ENCODE data around the gene OR6C2. TPM values are rescaled to one million over a fixed set of nuclear protein-coding genes. Genes with fewer than 3 reads are reported as not detected.
"Not testable (repeated sequence)": the region's sequence is repeated elsewhere in the genome, so short reads cannot be mapped to it uniquely, and the experiment has no call there.

Gene OR6C2
- total and polyA plus RNA-seq, 2 donors, result not detected

DNA sequence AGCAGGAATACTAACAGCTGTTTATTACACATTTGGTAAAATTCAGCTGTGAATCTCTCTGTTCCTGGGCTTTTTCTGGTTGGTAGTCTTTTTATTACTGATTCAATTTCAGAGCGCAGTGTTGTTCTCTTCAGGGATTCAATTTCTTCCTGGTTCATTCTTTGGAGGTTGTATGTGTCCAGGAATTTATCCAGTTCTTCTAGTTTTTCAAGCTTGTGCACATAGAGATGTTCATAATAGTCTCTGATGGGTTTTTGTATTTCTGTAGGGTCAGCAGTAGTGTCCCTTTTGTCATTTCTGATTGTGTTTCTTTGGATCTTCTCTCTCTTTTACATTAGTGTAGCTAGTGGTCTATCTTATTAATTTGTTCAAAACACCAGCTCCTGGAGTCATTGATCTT, 26.9 kb upstream of the OR6C2 start:
- Histone ChIP-seq H3K27ac (ENCODE audit: low read depth in 1 of 2, low read length in 1 of 2) (no peak overlapping the region), H3K9me3 (ENCODE audit: control insufficient read depth in 2 of 2, insufficient read depth in 1 of 2, low read length in 1 of 2) (no peaks in the 10 kb centered on the region), H3K4me1 (ENCODE audit: control insufficient read depth in 2 of 2, insufficient read depth in 2 of 2, low read length in 2 of 2) (no peaks in the 10 kb centered on the region), H3K27me3 (ENCODE audit: control insufficient read depth in 2 of 2, insufficient read depth in 1 of 2, low read length in 1 of 2) (peaks cover 0 to 6% of the 10 kb centered on the region in 2 donors), H3K4me3 (ENCODE audit: low read length in 2 of 2) (no peak overlapping the region), H3K36me3 (ENCODE audit: control insufficient read depth in 2 of 2, insufficient read depth in 2 of 2, low read length in 1 of 2) (no peaks in the 10 kb centered on the region)
- WGBS, result 96% methylated on average over 1 of the region's 1 CpG
- no peak for DNase-seq (ENCODE audit: low read depth in 6 of 9, low spot score in 9 of 9)

DNA sequence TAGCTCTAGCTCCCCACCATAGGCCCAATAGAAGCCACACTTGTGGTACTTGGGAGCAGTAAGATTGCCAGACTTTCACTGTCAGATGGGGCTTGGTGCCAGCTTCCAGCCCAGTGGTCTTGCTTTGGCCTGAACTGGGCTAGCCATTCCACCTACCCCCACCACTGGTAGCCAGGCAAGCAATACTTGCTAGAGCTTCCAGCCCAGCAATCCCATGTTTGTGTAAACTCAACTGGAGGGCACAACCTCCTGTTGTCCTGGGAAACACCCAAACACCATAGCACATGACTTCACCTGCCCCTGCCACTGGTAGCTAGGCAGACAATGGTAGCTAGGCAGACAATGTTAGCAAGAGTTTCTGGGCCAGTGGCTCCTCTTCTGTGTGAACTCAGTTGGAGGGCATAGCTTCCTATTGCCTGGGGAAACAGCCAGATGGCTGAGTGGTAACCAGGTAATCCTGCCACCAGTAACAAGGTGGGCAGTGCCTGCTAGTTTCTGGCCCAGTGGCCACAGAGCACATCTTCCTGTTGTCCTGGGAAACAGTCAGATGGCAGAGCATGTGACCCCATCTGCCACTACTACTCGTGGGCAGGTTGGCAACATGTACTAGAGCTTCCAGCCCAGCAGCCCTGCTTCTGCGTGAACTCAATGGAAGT, 23.4 kb upstream of the OR6C2 start:
- H3K9me3 ChIP-seq (ENCODE audit: control insufficient read depth in 2 of 2, insufficient read depth in 1 of 2, low read length in 1 of 2), result no peaks in the 10 kb centered on the region
- H3K36me3 ChIP-seq (ENCODE audit: control insufficient read depth in 2 of 2, insufficient read depth in 2 of 2, low read length in 1 of 2), result no peaks in the 10 kb centered on the region
- H3K27ac ChIP-seq (ENCODE audit: low read depth in 1 of 2, low read length in 1 of 2), result no peak overlapping the region
- H3K4me3 ChIP-seq (ENCODE audit: low read length in 2 of 2), result no peak overlapping the region
- H3K4me1 ChIP-seq (ENCODE audit: control insufficient read depth in 2 of 2, insufficient read depth in 2 of 2, low read length in 2 of 2), result no peaks in the 10 kb centered on the region
- DNase-seq (ENCODE audit: low read depth in 6 of 9, low spot score in 9 of 9), result no peak
- H3K27me3 ChIP-seq (ENCODE audit: control insufficient read depth in 2 of 2, insufficient read depth in 1 of 2, low read length in 1 of 2), result peaks cover 0 to 2% of the 10 kb centered on the region in 2 donors
- WGBS, result 88% methylated on average over 2 of the region's 2 CpGs

DNA sequence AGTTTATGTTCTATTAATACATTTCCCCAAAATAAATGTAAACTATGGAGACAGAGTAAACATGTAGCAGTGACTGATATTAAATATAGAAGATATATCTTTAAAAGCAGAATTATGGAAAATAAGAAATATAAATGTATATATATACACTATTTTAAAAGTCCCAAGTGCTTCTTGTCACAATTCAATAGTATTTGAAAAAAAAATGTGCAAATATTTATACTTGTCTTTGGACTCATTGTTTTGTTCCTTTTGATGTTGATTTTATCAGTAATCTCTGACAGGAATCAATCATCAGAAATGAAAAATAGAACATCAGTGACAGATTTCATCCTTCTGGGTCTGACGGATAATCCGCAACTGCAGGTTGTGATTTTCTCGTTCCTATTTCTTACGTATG, 17.9 kb upstream of the OR6C2 start, which contains the start of gene OR6C76:
OR6C76 (plus strand) TSS at position 301 of the 400 bp plus-strand sequence; CDS start at position 301, 0 bp downstream.
- no peaks in the 10 kb centered on the region for H3K27me3 ChIP-seq (ENCODE audit: control insufficient read depth in 2 of 2, insufficient read depth in 1 of 2, low read length in 1 of 2)
- DNase-seq (ENCODE audit: low read depth in 6 of 9, low spot score in 9 of 9), result no peak
- H3K4me1 ChIP-seq (ENCODE audit: control insufficient read depth in 2 of 2, insufficient read depth in 2 of 2, low read length in 2 of 2), result no peaks in the 10 kb centered on the region
- H3K36me3 ChIP-seq (ENCODE audit: control insufficient read depth in 2 of 2, insufficient read depth in 2 of 2, low read length in 1 of 2), result no peaks in the 10 kb centered on the region
- 97% methylated on average over 4 of the region's 4 CpGs for WGBS
- H3K4me3 ChIP-seq (ENCODE audit: low read length in 2 of 2), result no peak within 1 kb of the TSS
- H3K27ac ChIP-seq (ENCODE audit: low read depth in 1 of 2, low read length in 1 of 2), result no peak within 1 kb of the TSS
- no peaks in the 10 kb centered on the region for H3K9me3 ChIP-seq (ENCODE audit: control insufficient read depth in 2 of 2, insufficient read depth in 1 of 2, low read length in 1 of 2)

DNA sequence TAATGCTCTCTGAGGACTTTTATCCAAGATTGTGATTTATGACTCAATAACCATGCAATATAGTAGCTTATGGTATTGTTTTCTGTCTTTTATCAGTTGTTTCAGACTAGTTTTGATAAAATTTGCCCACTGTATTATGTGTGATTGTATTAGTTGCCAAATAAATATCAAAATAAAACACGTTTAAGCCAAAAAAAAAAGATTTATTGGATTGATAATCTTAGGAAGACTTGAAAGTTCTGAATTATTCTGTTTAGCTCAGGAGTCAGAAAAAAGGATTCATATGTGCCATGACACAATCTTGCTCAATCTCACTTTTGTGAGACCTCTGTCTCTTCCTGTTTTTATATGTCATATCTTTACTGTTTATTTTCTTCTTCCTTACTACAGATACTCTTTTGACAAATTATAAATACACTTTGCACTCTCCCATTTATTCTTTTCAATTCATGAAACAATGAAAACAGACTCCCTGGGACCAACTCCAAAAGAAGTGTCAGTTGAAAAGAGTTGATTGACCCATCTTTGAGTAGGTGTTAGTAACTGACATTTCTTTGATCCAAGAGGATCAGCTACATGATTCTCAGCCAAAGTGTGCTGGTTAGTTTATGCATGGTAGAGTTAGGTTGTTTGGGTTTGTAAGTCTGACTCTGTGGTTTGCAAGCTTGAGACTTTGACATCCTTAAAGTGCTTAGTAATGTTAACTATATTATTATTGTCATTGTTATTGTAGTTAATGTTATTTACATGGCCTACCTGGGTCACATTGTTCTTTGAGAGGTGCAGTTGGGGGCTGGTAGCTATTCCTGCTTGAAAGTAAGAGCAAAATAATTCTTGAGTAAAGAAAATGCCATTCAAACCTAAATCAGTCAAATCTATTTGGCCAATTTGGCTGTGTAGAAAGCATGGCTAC, 15.3 kb upstream of the OR6C2 start:
- Histone ChIP-seq H3K27me3 (ENCODE audit: control insufficient read depth in 2 of 2, insufficient read depth in 1 of 2, low read length in 1 of 2) (no peaks in the 10 kb centered on the region), H3K27ac (ENCODE audit: low read depth in 1 of 2, low read length in 1 of 2) (no peak overlapping the region), H3K4me3 (ENCODE audit: low read length in 2 of 2) (no peak overlapping the region), H3K36me3 (ENCODE audit: control insufficient read depth in 2 of 2, insufficient read depth in 2 of 2, low read length in 1 of 2) (no peaks in the 10 kb centered on the region), H3K9me3 (ENCODE audit: control insufficient read depth in 2 of 2, insufficient read depth in 1 of 2, low read length in 1 of 2) (no peaks in the 10 kb centered on the region), H3K4me1 (ENCODE audit: control insufficient read depth in 2 of 2, insufficient read depth in 2 of 2, low read length in 2 of 2) (no peaks in the 10 kb centered on the region)
- DNase-seq (ENCODE audit: low read depth in 6 of 9, low spot score in 9 of 9), result no peak
- 60% methylated on average over 1 of the region's 1 CpG for WGBS

DNA sequence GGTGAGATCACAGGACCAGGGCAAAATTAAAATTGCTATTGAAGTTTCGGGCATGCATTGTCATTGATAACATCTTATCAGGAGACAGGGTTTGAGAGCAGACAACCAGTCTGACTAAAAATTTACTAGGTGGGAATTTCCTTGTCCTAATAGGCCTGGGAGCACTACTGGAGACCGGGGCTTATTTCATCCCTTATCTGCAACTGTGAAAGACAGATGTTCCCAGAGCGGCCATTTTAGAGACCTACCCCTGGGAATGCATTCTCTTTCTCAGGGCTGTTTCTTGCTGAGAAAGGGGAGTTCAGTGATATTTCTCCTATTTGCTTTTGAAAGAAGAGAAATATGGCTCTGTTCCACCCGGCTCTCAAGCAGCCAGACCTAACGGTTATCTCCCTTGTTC, 2.6 kb upstream of the OR6C2 start:
- not testable (repeated sequence) for H3K36me3 ChIP-seq (ENCODE audit: control insufficient read depth in 2 of 2, insufficient read depth in 2 of 2, low read length in 1 of 2); DNase-seq (ENCODE audit: low read depth in 6 of 9, low spot score in 9 of 9); H3K4me3 ChIP-seq (ENCODE audit: low read length in 2 of 2); H3K9me3 ChIP-seq (ENCODE audit: control insufficient read depth in 2 of 2, insufficient read depth in 1 of 2, low read length in 1 of 2); H3K4me1 ChIP-seq (ENCODE audit: control insufficient read depth in 2 of 2, insufficient read depth in 2 of 2, low read length in 2 of 2); H3K27me3 ChIP-seq (ENCODE audit: control insufficient read depth in 2 of 2, insufficient read depth in 1 of 2, low read length in 1 of 2); H3K27ac ChIP-seq (ENCODE audit: low read depth in 1 of 2, low read length in 1 of 2)
- 73% methylated on average over 5 of the region's 5 CpGs for WGBS

DNA sequence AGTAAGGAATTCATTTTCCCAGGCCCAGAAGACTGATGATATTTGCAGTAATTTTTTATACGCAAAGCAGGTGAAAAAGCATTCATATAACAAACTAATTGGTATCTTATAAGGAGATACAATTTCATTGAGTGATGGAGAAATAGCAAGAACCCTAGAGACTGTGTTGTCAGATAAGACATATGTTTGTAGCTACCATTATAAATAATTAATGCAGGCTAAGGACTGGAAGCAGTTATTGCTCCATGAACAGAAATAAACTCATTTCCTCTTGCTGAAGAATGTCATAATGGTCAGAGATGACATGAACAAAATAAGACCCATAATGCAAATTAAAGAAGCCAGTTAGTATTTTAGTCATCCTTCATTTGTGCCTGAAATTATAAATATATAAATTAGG, 1.5 kb downstream of the OR6C2 start:
- Histone ChIP-seq H3K9me3 (ENCODE audit: control insufficient read depth in 2 of 2, insufficient read depth in 1 of 2, low read length in 1 of 2) (no peaks in the 10 kb centered on the region), H3K4me1 (ENCODE audit: control insufficient read depth in 2 of 2, insufficient read depth in 2 of 2, low read length in 2 of 2) (no peaks in the 10 kb centered on the region), H3K27ac (ENCODE audit: low read depth in 1 of 2, low read length in 1 of 2) (no peak overlapping the region), H3K4me3 (ENCODE audit: low read length in 2 of 2) (no peak overlapping the region), H3K36me3 (ENCODE audit: control insufficient read depth in 2 of 2, insufficient read depth in 2 of 2, low read length in 1 of 2) (no peaks in the 10 kb centered on the region), H3K27me3 (ENCODE audit: control insufficient read depth in 2 of 2, insufficient read depth in 1 of 2, low read length in 1 of 2) (no peaks in the 10 kb centered on the region)
- WGBS, result 96% methylated on average over 1 of the region's 1 CpG
- DNase-seq (ENCODE audit: low read depth in 6 of 9, low spot score in 9 of 9), result no peak

DNA sequence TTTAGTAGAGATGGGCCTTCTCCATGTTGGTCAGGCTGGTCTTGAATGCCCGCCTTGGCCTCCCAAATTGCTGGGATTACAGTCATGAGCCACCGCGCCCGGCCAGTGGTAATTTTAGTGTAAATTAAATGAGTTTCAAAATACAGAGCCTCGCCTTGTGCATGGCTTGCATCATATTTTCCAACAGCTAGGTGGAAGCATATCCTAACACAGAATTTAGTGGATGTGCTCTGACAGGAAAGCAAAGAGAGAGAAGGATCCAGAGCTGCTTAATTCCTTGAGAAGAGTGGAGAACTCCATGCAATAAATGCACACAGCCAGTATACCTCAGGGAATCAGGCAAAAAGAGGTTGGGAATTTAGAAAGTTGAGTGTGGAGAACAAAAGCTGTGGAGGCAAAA, 2.5 kb downstream of the OR6C2 start:
- Histone ChIP-seq H3K4me3 (ENCODE audit: low read length in 2 of 2) (no peak overlapping the region), H3K27me3 (ENCODE audit: control insufficient read depth in 2 of 2, insufficient read depth in 1 of 2, low read length in 1 of 2) (no peaks in the 10 kb centered on the region), H3K36me3 (ENCODE audit: control insufficient read depth in 2 of 2, insufficient read depth in 2 of 2, low read length in 1 of 2) (no peaks in the 10 kb centered on the region), H3K27ac (ENCODE audit: low read depth in 1 of 2, low read length in 1 of 2) (no peak overlapping the region), H3K9me3 (ENCODE audit: control insufficient read depth in 2 of 2, insufficient read depth in 1 of 2, low read length in 1 of 2) (no peaks in the 10 kb centered on the region), H3K4me1 (ENCODE audit: control insufficient read depth in 2 of 2, insufficient read depth in 2 of 2, low read length in 2 of 2) (no peaks in the 10 kb centered on the region)
- no peak for DNase-seq (ENCODE audit: low read depth in 6 of 9, low spot score in 9 of 9)
- WGBS, result 94% methylated on average over 5 of the region's 5 CpGs

DNA sequence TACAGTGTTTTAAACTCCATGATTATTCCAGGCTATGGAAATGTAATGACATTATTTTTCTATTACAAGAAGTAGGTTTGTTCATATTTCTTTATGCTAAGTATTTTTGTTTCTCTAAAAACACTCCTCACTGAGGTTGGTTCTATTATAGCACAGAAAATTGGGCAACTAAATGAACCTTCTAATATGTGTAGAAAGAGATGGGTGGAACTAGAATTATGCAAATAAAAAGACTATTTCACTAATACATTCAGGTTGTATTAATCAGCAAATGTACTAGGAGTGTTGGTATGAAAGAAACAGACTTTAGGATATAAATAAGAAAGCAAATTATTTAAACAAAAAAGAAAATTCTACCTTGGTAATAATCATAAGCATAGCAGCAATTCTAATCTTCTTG, 4.9 kb downstream of the OR6C2 start:
- Histone ChIP-seq H3K36me3 (ENCODE audit: control insufficient read depth in 2 of 2, insufficient read depth in 2 of 2, low read length in 1 of 2) (no peaks in the 10 kb centered on the region), H3K4me3 (ENCODE audit: low read length in 2 of 2) (no peak overlapping the region), H3K4me1 (ENCODE audit: control insufficient read depth in 2 of 2, insufficient read depth in 2 of 2, low read length in 2 of 2) (no peaks in the 10 kb centered on the region), H3K9me3 (ENCODE audit: control insufficient read depth in 2 of 2, insufficient read depth in 1 of 2, low read length in 1 of 2) (no peaks in the 10 kb centered on the region), H3K27ac (ENCODE audit: low read depth in 1 of 2, low read length in 1 of 2) (no peak overlapping the region), H3K27me3 (ENCODE audit: control insufficient read depth in 2 of 2, insufficient read depth in 1 of 2, low read length in 1 of 2) (no peaks in the 10 kb centered on the region)
- no peak for DNase-seq (ENCODE audit: low read depth in 6 of 9, low spot score in 9 of 9)

DNA sequence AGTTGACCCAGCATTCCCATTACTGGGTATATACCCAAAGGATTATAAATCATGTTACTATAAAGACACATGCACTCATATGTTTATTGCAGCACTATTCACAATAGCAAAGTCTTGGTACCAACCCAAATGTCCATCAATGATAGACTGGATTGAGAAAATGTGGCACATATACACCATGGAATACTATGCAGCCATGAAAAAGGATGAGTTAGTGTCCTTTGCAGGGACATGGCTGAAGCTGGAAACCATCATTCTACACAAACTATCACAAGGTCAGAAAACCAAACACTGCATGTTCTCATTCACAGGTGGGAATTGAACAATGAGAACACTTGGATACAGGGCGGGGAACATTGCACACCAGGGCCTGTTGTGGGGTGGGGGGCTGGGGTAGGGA, 21.1 kb downstream of the OR6C2 start:
- H3K27me3 ChIP-seq (ENCODE audit: control insufficient read depth in 2 of 2, insufficient read depth in 1 of 2, low read length in 1 of 2); H3K36me3 ChIP-seq (ENCODE audit: control insufficient read depth in 2 of 2, insufficient read depth in 2 of 2, low read length in 1 of 2); H3K9me3 ChIP-seq (ENCODE audit: control insufficient read depth in 2 of 2, insufficient read depth in 1 of 2, low read length in 1 of 2); H3K4me3 ChIP-seq (ENCODE audit: low read length in 2 of 2); H3K4me1 ChIP-seq (ENCODE audit: control insufficient read depth in 2 of 2, insufficient read depth in 2 of 2, low read length in 2 of 2); DNase-seq (ENCODE audit: low read depth in 6 of 9, low spot score in 9 of 9); H3K27ac ChIP-seq (ENCODE audit: low read depth in 1 of 2, low read length in 1 of 2): not testable (repeated sequence)
- 98% methylated on average over 1 of the region's 1 CpG for WGBS

Data from thymus (tissue), 11 donors.